GM12891 (cell line): Measurements from ENCODE around the gene BTRC.

Experiments
- PAX5 ChIP-seq: IDR thresholded peaks from 2 replicates; pipeline ENCODE4 v1.6.1; 2011; ENCODE audit warnings: low read length, moderate library complexity, mild to moderate bottlenecking; ENCODE audit not compliant: insufficient read depth, severe bottlenecking
- POLR2A ChIP-seq: IDR thresholded peaks from 2 replicates; pipeline ENCODE4 v1.6.1; 2011; ENCODE audit warnings: low read depth, low read length, control low read depth
- POLR2AphosphoS5 ChIP-seq: IDR thresholded peaks from 2 replicates; pipeline ENCODE4 v1.6.1; 2011; ENCODE audit warnings: low read depth, low read length, control low read depth
- SPI1 ChIP-seq: IDR thresholded peaks from 2 replicates; pipeline ENCODE4 v1.6.1; 2011; ENCODE audit warnings: low read depth, low read length, control low read depth
- TAF1 ChIP-seq: IDR thresholded peaks from 2 replicates; pipeline ENCODE4 v1.6.1; 2011; ENCODE audit warnings: low read depth, low read length, control low read depth

DNA sequence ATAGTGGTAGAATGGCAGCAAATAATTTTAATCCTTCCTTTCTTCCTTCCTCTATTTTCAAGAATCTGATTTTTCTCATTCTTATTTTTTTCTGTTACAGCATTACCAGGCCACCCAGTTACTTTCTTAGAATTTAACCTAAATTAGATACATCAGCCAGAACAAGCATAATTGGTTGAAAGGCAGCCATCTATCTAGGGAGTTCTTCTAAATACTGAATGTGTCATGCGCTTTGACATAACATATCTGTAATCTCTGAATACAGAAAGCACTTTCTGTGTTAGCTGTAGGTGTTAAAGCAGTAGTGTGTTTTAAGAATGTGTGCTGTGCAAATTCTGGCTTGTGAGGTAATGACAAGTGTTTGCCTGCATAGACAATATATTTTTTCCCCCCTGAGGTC is 97.3 kb downstream of the BTRC start:
- no peak for TF ChIP-seq TAF1
- TF ChIP-seq POLR2AphosphoS5 = no peak
- TF ChIP-seq POLR2A = no peak
- no peak for TF ChIP-seq PAX5
- TF ChIP-seq SPI1 = no peak
